HG03571 (cell line): Measurements from ENCODE around the gene DKK3.

ENCODE experiments used
- ATAC-seq: cut with Tn5 transposase; IDR thresholded peaks from one replicate; pipeline ENCODE4 v1.9.1; 2021; ENCODE audit not compliant: unreplicated experiment

The DKK3 gene

GRCh38 chr11:11983427-11983826 is 25.0 kb downstream of the DKK3 start:
- no peak for ATAC-seq

GRCh38 chr11:11982975-11983374 is 25.5 kb downstream of the DKK3 start:
- ATAC-seq = no peak

GRCh38 chr11:11982461-11982860 is 26.0 kb downstream of the DKK3 start:
- no peak for ATAC-seq

DNA sequence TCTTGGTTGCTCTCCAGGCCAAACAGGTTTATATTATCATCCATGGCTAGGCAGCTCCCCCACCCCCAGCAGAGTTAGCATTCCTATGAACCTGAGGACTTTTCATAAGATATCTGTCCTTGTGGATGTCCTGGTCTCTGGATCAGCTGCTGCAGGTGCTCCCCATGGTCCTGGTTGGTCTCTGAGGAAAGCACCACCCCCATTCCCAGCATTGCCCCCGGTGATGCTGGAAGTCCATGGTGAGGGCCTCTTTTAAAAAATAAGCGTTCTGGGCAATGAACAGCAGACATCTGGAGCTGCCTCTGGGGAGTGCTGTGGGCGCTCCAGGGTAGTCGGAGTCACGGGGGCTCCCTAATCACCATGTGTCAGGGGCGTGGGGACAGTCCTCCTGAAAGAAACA is 26.6 kb downstream of the DKK3 start:
- ATAC-seq = no peak

GRCh38 chr11:11981364-11981763 is 27.1 kb downstream of the DKK3 start:
- ATAC-seq = no peak

DNA sequence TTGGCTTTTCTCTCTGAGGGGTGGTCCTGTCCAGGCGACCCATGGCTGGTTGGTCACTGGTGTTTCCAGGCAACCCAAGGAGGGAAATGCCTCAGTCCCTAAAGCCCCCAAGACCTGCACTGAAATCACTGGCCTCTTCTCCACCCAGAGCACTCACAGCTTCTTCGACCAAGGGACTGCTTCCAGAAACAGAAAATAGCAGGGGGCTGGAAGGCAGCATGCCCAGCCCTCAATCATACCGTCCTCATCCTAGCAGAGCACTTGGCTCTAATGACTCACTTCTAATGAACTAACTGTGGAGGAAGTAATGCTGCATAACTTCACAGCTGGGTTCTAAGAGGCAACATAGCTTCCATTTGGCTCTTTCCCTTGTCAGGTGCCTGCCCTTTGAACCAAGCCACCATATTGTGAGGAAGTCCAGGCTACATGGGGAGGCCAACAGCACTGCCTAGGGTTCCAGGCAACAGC is 27.6 kb downstream of the DKK3 start:
- no peak for ATAC-seq

- no peak for ATAC-seq
These were observed 28.2 kb downstream of the DKK3 start for GRCh38 chr11:11980200-11980599.

GRCh38 chr11:11979488-11980117 is 28.8 kb downstream of the DKK3 start:
- ATAC-seq = no peak

DNA sequence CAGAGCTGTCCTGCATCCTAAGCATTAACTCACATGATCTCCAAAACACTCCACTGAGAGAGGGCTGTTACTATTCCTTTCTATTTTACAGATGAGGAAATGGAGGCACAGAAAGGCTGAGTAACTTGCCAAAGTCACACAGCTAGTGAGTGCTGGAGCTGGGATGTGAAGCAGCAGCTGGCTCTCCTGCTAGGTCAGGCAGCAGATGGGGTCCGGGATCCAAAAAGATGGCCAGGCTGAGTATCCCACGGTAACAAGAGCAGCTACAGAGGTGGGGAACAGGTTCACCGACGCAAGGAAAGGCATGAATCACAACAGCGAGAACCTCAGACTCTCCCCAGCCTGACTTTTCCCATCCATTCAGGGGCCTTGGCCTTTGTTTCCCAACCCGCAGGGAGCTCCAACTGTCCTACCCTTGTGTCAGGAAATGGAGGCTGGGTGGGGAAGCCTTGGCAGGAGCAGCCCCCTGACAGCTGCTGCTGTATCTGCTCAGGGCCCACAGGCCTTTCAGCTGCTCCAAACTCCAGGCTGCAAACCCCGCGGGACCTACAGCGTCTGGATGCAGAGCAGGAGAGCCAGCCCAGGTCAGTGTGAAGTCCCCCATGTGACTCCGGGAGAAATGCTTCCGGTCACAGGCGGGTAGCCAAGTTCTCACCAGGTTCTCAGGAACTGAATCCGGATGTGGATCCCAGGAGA is 29.5 kb downstream of the DKK3 start:
- ATAC-seq = no peak

- ATAC-seq = no peak
These were observed 30.3 kb downstream of the DKK3 start for GRCh38 chr11:11978098-11978637.

GRCh38 chr11:11977206-11977938 is 31.1 kb downstream of the DKK3 start:
- ATAC-seq = no peak

DNA sequence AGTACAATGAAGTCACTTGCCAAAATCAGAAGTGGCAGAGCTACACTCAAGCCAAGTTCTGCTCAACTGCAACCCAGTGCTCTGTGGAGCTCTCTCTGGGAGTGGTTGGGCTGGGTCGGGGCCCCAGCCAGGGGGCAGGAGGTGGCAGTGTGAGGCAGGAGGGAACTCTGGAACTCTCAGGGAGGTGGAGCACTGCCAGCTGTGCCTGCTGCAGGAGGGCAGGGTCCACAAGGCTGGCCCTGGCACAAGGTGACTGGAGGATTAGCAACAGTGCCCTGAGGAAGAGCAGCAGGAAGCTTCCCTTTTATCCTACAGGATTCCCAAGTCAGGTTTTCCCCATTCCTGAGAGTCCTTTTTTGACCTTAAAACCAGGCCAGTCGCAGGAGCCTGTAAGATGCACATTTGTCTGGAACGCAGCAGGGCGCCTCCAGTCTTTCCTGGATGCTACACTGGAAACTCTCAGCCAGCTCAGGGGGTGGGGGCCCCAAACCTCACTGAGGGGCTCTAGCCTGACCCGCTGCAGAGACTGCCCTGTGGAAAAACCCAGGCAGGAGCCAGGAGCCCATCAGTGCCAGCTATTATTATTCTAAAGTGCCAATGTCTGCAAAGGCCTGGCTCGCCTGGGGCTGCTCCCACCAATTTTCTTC is 31.8 kb downstream of the DKK3 start:
- ATAC-seq = no peak

DNA sequence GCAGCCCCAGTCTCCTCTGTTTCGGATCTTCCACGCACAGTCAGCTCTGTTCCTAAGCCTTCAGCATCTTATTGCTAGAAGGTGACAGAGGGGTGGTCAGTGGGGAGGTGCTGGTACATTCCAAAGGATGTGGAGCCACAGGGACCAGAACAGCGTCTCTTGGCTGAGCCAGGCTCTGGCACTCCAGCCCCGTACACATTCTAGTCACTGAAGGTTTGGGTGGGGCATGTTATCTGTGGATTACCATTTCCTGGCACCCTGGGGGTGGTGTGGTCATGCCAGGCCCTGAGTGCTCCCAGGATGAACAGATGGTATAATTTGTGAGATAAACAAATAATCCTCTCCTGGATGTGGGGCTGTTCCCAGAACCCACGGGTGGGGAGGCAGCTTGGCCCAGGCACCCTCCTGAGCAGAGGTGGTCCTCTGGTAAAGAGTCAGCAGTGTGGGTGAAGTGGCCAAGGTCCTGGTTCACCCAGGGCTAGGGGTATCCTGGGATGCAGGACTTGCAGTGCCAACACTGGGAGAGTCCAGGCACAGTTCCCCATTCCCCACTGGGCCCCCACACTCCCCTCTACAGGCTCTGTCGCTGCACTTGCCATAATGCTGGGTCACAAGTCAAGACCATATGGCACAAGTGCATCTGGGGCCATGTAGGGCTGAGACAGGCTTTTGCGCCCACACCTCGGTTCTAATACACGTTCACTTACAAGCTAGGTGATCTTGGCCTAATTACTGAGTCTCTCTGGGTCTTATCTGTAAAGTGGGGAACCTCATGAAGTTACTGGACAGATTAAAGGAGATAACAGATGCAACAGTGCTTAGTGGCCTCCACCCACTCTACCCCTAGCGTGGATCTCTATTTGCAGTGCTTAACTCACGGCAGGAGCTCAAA is 33.0 kb downstream of the DKK3 start:
- ATAC-seq = no peak

- no peak for ATAC-seq
These were observed 34.6 kb downstream of the DKK3 start for GRCh38 chr11:11973866-11974265.

- ATAC-seq = no peak
These were observed 35.0 kb downstream of the DKK3 start for GRCh38 chr11:11973361-11973800.

DNA sequence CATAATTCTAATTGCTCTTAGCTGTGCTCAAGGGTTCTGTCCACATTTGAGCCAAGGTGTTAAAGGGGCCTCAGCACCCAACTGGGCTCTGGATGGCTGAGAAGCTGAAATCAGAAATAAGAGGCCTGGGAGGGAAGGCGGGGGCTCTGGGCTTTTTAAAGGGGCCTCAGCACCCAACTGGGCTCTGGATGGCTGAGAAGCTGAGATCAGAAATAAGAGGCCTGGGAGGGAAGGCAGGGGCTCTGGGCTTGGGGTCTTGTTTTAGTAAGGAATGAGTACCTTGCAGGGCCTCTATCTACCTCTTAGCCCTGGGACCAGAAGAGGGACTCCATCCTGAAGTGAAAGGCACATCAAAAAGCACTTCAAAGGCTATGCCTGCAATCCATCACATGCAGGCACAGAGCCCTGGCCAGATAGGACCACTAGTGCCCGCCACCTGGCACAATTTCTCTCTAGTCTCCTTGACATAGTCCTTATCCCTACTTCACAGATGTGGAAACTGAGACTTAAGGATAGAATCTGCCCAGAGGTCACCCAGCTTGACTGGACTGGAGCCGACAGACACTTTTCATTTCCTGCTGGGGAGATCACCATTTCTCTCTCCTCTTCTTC is 35.6 kb downstream of the DKK3 start:
- no peak for ATAC-seq

DNA sequence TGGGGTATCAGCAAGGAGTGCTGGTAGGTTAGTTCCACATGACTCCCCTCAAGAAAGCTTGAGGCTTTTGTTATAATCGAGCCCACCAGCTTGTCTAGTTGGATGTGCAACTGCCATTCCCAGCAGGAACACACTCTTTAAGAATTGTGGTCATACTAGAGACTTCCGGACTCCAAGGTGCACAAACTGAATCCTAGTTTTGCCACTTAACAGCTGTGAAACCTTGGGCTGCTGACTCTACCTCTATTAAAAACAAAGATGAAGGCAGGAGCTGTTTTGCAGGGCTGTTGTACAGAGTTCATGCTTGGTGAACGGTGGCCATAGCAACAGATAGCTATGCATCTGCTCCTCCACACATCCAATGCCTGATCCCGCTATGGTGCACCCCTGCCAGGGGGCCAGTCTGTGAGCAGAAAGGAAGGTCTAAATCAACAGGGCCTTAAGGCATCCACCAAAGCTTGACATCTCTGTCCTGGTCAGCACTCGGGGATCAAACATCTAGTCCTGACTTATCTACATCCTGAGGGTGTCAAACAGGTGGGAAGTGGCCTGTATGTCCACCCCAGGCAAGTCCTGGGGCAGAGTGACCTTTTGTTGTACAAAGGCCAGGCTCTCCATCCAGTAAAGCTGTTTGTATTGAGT is 36.4 kb downstream of the DKK3 start:
- no peak for ATAC-seq

DNA sequence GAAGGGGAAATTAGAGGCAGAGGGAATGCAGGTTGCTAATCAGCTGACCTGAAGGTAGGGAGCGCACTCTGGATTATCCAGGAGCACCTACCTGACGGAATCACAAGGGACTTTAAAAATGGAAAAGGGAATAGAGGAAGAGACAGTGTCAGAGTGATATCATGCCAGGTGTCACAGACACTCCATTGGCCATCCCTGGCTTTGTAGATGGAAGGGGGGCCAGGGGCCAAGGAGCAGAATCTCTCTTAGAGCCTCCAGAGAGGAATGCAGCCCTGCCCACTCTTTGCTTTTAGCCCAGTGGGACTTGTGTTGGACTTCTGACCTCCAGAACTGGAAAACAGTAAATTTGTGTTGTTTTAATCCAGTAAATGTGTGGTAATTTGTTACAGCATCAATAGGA is 37.9 kb downstream of the DKK3 start:
- ATAC-seq = no peak
